ENCODE data around the gene CCDC7. TPM values are rescaled to one million over a fixed set of nuclear protein-coding genes. Genes with fewer than 3 reads are reported as not detected.
"Not testable (repeated sequence)": the region's sequence is repeated elsewhere in the genome, so short reads cannot be mapped to it uniquely, and the experiment has no call there.

The CCDC7 gene
- total and polyA plus RNA-seq, 8 donors, result 5.4 to 20.5 (median 8.5) TPM

DNA sequence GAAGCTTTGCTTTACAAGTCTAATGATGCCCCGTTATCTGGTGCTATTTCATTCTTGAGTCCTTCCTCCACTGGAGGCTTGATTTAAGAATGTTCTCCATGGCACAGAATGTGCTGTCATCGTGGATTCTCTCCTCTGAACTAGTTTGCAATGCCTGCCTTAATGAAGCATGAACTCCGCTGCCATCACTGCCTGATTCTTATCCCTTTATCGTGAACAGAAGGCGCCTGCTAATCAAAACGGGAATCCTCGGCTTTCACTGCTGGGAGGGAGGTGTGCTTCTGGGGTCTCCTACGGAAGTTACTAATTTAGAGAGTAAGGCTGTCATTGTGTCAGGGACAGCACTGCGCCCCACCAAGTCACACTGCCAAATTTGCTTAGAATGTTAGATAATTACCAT lies 455.9 kb downstream of the CCDC7 start:
- no peak for DNase-seq
- intact Hi-C loops (cut with DNase I), result no loop called here
- TF ChIP-seq, protein P1, sequence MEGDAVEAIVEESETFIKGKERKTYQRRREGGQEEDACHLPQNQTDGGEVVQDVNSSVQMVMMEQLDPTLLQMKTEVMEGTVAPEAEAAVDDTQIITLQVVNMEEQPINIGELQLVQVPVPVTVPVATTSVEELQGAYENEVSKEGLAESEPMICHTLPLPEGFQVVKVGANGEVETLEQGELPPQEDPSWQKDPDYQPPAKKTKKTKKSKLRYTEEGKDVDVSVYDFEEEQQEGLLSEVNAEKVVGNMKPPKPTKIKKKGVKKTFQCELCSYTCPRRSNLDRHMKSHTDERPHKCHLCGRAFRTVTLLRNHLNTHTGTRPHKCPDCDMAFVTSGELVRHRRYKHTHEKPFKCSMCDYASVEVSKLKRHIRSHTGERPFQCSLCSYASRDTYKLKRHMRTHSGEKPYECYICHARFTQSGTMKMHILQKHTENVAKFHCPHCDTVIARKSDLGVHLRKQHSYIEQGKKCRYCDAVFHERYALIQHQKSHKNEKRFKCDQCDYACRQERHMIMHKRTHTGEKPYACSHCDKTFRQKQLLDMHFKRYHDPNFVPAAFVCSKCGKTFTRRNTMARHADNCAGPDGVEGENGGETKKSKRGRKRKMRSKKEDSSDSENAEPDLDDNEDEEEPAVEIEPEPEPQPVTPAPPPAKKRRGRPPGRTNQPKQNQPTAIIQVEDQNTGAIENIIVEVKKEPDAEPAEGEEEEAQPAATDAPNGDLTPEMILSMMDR (IDR thresholded peaks at IDR 0.05), result no peak
- no peak overlapping the region for H3K4me3 ChIP-seq
- H3K36me3 ChIP-seq, result peaks cover 0 to 76% of the 10 kb centered on the region in 2 donors
- no peaks in the 10 kb centered on the region for H3K27me3 ChIP-seq
- H3K4me1 ChIP-seq, result no peaks in the 10 kb centered on the region
- H3K27ac ChIP-seq, result no peak overlapping the region
- no peak for ATAC-seq
- no peaks in the 10 kb centered on the region for H3K9me3 ChIP-seq

DNA sequence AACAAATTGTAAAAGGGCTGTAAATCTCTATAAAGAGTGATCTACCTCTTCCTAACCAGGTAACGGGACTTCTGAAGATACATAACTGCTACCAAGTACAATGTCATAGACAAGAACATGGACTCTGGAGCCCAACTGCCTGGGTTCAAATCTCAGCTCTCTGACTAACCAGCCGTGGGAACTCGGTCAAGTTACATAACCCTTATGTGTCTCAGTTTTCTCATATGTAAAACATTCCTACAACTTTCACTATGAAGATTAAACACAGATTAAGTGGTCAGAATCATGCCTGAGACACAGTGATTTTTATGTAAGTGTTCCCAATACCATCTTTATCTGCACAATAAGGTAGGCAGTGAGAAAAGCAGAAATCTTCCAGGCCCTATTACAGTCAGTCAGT lies 459.5 kb downstream of the CCDC7 start:
- H3K27me3 ChIP-seq, result no peaks in the 10 kb centered on the region
- TF ChIP-seq, protein P1 (IDR thresholded peaks at IDR 0.05), result no peak
- intact Hi-C loops (cut with DNase I), result no loop called here
- H3K4me3 ChIP-seq, result no peak overlapping the region
- DNase-seq (no peak), ATAC-seq (no peak)
- H3K27ac ChIP-seq, result no peak overlapping the region
- H3K36me3 ChIP-seq, result peaks cover 0 to 77% of the 10 kb centered on the region in 2 donors
- no peaks in the 10 kb centered on the region for H3K4me1 ChIP-seq
- no peaks in the 10 kb centered on the region for H3K9me3 ChIP-seq

DNA sequence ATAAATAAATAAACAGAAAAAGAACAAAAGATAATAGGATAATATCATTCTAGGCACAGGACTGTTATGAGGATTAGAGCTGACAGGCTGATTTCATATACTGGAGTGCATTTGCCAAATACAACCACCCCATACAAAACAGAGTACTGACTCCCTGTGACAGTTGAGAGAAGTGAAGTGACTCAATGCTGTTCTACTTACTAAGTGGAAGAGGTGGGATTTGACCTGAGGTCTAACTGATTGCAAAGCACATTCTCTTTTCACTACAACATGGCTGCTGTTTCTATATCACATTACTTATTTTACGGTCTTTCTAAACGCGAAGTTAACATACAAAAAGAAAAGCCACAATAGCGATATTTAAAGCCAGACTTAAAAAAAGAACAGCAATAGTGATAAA lies 460.7 kb downstream of the CCDC7 start:
- no peaks in the 10 kb centered on the region for H3K9me3 ChIP-seq
- intact Hi-C loops (cut with DNase I), result no loop called here
- H3K27me3 ChIP-seq, result no peaks in the 10 kb centered on the region
- H3K27ac ChIP-seq, result no peak overlapping the region
- TF ChIP-seq, protein P1 (IDR thresholded peaks at IDR 0.05), result no peak
- no peak for DNase-seq
- H3K36me3 ChIP-seq, result peaks cover 0 to 85% of the 10 kb centered on the region in 2 donors
- no peak for ATAC-seq
- H3K4me1 ChIP-seq, result no peaks in the 10 kb centered on the region
- H3K4me3 ChIP-seq, result no peak overlapping the region

DNA sequence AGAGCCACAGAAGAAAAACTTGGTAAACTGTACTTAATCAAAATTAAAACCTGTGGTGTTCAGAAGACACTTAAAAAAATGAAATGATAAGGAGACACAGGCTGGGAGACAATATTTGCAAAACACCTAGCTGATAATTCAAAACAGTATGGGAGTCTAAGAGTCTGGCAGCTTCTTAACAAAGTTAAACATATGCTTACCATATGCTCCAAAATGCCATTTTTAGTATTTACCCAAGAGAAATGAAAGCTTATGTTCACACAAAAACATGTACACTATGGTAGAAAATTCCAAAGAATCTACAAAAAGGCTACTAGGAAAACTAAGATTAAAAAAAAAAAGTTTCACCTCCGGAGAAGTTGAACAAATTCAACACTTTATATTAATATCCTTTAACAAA lies 463.5 kb downstream of the CCDC7 start:
- no peak for ATAC-seq
- H3K4me3 ChIP-seq, result no peak overlapping the region
- H3K27ac ChIP-seq, result no peak overlapping the region
- H3K4me1 ChIP-seq, result no peaks in the 10 kb centered on the region
- no peaks in the 10 kb centered on the region for H3K9me3 ChIP-seq
- peaks cover 0 to 80% of the 10 kb centered on the region in 2 donors for H3K36me3 ChIP-seq
- intact Hi-C loops (cut with DNase I), result no loop called here
- TF ChIP-seq, protein P1 (IDR thresholded peaks at IDR 0.05), result no peak
- H3K27me3 ChIP-seq, result no peaks in the 10 kb centered on the region
- DNase-seq, result no peak

DNA sequence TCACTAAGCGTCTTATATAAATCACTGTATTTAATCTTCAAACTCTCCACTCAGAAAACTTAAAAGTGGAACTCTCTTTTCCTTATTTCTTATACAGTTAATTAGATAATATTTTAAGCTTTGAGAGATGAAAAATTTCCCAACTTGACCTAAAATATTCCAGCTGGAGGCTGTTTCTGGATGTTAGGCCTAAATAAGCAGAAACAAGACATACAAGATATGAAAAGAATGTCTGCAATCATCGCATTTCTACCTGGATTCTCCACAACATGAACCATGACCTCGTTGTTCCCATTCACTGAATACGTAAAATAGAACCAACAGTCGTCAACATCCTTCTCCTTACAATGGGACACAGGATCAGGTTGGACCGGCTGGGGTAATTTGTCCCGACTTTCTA lies 464.0 kb downstream of the CCDC7 start:
- intact Hi-C loops (cut with DNase I); DNase-seq; ATAC-seq; H3K27ac ChIP-seq; H3K4me3 ChIP-seq; H3K4me1 ChIP-seq; H3K9me3 ChIP-seq; H3K27me3 ChIP-seq: not testable (repeated sequence)
- peaks cover 0 to 77% of the 10 kb centered on the region in 2 donors for H3K36me3 ChIP-seq

DNA sequence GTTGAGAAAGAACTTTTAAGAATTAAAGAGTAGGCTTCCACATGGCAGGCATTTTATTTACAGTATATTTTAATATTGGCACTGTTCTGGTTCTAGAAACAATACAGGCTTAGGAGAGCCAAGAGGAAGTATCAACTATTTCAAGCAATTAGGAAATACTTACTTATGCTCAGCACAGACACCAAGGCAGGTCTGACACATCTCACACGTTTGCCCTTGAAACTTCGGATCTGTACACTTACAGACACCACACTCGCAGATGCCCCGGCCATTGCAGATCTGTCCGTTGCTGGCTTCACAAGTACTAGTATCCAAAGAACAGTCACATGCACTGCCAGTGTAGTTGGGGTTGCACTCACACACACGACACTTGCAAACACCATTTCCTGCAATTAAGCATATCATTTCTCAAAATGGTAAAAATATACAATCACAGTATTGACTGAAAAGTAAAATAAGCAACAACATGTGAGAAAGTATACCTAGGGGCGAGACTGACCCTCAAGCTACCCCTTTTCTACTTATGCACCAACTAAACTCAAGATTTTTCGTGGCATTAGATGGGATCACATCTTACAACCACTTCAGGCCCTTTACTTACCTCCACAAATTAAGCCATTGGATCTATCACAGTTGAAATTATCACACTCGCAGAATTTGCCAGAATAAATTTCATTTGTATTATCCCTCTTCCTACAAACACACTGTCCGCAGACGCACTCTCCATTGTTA lies 465.5 kb downstream of the CCDC7 start:
- DNase-seq (no peak), ATAC-seq (no peak)
- H3K4me1 ChIP-seq, result no peaks in the 10 kb centered on the region
- no peak overlapping the region for H3K27ac ChIP-seq
- intact Hi-C loops (cut with DNase I), result no loop called here
- no peaks in the 10 kb centered on the region for H3K27me3 ChIP-seq
- H3K36me3 ChIP-seq, result peaks cover 0 to 77% of the 10 kb centered on the region in 2 donors
- H3K9me3 ChIP-seq, result no peaks in the 10 kb centered on the region
- TF ChIP-seq, protein P1 (IDR thresholded peaks at IDR 0.05), result no peak
- H3K4me3 ChIP-seq, result no peak overlapping the region

DNA sequence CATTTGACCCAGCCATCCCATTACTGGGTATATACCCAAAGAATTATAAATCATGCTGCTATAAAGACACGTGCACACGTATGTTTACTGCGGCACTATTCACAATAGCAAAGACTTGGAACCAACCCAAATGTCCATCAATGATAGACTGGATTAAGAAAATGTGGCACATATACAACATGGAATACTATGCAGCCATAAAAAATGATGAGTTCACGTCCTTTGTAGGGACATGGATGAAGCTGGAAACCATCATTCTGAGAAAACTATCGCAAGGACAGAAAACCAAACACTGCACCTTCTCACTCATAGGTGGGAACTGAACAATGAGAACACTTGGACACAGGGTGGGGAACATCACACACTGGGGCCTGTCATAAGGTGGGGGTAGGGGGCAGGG lies 471.9 kb downstream of the CCDC7 start:
- DNase-seq; H3K9me3 ChIP-seq; intact Hi-C loops (cut with DNase I); H3K4me1 ChIP-seq; ATAC-seq; H3K27me3 ChIP-seq; H3K4me3 ChIP-seq; H3K27ac ChIP-seq: not testable (repeated sequence)
- H3K36me3 ChIP-seq, result peaks cover 0 to 72% of the 10 kb centered on the region in 2 donors

Measured in left lung (tissue), 10 donors.